NCI-H2029 (cell line): ENCODE data around the gene SPRR1B.
"Not testable (repeated sequence)": the region's sequence is repeated elsewhere in the genome, so short reads cannot be mapped to it uniquely, and the experiment has no call there.

ENCODE experiments used
- DNase-seq: peaks from one replicate; lab custom pipeline; 2025; lab: John Stamatoyannopoulos, UW

Gene SPRR1B

DNA sequence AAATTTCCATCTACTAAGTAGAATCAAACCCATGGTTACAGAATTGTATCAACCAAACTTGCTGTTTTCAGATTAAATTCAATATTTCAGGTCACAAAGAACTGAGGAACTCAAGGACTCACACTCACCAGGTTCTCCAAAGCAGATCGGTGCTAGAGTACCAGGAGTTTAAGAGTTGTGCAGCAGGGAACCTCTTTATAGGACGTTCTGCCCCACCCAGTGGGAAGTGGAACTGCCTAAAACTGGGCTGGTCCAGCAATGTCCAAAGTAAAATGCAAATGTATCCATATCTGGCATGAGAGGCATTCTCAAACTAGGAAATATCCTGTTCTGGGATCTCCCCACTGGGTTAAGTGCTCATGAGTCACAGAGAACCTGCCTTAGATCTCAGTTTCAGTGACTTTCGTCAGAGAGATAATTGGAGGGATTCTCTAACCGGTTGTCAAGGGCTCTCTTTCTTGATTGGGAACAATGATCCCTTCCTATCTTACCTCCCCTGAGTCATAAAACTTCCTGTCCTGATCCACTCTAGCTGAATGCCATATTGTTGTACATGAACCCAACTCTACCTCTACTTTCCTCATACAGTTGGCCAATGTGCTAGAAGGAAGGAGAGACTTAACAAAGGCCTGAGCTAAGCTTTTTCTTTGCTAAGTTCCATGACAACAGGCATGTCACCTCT is 10.1 kb downstream of the SPRR1B start, which contains the start of gene SPRR2D:
Gene SPRR2D, minus strand, starts transcription at position 171 of the 682 bp plus-strand sequence. CDS start 774 bp downstream, outside the sequence.
- DNase-seq: no peak

DNA sequence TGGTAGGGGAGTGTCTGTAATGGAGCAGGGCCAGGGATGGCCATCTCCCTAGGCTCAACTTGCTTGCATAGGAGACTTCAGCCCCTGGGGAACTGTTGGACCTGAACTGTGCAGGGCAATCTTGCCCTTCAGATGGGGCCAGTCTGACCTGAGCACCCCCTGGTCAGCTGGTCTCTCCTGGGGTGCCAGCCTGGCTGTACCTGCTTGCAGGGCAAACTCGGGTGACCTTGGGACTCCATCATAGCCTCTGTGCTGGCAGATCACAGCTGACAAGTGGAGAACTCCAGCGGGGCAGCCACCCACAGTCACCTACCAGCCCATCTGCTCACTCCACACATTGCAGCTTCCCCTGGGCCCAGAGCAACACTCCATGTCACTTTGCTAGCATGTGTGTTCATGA is 18.2 kb downstream of the SPRR1B start:
- no peak for DNase-seq

DNA sequence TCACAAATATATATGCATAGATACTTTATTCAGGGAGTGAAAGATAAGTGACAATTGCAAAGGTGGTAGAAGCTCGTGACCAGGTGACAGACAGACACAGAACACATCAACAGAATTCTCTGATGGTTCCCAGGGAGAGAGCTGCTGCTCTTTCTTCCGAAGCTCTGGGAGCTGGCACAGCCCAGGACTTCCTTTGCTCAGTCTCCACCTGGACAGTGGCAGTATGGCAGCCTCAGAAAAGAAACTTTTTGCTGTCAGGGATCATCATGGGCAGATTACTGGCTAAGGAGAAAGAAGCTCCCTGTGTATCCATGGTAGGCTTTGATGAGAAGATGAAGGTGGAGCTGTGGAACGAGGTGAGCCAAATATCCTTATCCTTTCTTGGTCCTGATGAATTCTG is 25.1 kb downstream of the SPRR1B start:
- not testable (repeated sequence) for DNase-seq

DNA sequence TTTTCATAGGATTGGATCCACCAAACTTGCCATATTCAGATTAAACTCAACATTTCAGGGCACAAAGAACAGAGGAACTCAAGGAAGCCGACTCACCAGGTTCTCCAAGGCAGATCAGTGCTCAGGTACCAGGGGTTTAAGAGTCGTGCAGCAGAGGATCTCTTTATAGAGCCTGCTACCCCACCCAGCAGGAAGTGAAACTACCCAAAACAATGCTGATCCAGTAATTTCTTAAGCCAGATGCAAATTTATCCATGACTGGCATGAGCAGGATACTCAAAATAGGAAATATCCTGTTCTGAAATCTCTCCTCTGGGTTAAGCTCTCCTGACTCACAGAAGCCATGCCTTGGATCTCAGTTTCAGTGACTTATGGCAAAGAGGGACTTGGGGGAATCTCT is 26.4 kb downstream of the SPRR1B start, which contains the start of gene SPRR2A:
Gene SPRR2A, minus strand, starts transcription at position 138 of the 400 bp plus-strand sequence. CDS start 777 bp downstream, outside the sequence.
- no peak for DNase-seq

DNA sequence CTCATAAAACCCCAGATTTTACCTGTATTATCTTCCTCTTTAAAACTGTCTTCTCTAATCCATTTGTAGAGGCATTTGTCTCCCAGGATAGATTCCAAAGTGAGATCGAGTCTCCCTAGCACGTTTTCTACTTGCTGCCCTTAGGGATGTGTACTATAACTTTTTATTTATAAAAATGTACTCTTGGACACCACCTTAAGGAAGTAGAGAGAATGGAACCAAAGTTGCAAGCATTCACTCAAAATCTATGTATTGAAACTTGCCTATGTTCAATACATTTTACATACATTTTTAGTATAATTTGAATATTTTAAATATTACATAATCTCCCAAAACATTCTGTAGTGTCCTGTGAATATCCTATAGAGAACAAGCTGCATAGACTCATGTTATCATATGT is 27.2 kb downstream of the SPRR1B start:
- DNase-seq: no peak

DNA sequence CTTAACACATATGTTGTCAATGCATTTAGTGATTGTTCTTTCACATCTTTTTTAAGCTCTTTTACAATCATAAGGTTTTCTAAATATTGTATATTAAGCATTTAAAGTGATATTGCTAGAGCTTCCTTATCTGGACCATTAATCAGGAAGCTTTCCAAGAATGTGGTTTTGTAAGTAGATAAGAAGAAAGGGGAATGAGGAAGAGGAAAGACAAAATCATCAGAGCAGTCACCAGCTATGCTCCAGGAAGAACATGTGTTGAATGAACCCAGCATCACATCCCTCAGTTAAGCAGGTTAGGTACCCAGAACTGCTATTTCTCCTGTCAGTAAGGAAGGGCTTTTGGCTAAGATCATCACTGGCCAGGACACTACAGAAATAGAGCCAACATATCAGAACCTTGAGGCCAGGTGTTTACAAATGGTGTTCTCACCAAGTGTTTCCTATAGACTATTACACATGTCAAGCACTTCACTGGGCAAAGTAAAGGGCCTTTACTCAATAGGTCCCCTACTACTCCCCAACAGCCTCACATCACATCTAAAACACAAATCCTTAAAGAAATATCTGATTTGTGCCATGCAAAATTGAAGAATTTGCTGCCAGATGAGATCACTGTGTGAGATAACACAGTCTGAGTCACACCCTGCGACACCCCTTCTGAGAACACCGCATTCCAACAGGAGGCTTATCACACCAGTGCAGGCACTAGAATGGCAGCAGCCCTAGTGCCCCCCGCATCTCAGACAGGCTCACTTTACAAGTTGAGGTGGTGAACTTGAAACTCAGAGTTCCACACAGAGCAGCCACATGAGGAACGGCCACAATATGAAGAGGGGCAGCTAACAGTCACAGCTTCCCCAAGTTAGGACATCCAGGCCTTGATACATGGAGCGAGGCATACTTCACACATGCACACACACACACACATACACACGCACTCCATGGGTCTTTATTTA is 28.1 kb downstream of the SPRR1B start:
- no peak for DNase-seq

DNA sequence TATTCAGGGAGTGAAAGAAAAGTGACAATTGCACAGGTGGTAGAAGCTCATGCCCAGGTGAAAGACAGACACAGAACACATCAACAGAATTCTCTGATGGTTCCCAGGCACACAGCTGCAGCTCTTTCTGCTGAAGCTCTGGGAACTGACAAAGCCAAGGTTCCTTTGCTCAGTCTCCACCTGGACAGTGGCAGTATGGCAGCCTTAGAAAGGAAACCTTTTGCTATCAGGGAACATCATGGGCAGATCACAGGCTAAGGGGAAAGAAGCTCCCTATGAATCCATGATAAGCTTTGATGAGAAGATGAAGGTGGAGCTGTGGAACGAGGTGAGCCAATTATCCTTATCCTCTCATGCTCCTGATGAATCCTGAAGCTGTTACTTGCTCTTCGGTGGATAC is 39.2 kb downstream of the SPRR1B start:
- DNase-seq: no peak

DNA sequence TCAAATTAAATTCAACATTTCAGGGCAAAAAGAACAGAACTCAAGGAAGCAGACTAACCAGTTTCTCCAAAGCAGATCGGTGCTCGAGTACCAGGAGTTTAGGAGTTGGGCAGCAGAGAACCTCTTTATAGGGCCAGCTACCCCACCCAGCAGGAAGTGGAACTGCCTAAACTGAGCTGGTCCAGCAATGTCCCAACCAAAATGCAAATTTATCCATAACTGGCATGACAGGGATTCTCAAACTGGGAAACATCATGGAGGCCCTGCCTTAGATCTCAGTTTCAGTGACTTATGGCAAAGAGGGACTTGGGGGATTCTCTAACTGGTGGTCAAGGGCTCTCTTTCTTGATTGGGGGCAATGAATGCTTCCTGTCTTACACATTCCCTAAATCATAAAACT is 40.5 kb downstream of the SPRR1B start, which contains the start of gene SPRR2B:
Gene SPRR2B, minus strand, starts transcription at position 101 of the 400 bp plus-strand sequence. CDS start 772 bp downstream, outside the sequence.
- no peak for DNase-seq

DNA sequence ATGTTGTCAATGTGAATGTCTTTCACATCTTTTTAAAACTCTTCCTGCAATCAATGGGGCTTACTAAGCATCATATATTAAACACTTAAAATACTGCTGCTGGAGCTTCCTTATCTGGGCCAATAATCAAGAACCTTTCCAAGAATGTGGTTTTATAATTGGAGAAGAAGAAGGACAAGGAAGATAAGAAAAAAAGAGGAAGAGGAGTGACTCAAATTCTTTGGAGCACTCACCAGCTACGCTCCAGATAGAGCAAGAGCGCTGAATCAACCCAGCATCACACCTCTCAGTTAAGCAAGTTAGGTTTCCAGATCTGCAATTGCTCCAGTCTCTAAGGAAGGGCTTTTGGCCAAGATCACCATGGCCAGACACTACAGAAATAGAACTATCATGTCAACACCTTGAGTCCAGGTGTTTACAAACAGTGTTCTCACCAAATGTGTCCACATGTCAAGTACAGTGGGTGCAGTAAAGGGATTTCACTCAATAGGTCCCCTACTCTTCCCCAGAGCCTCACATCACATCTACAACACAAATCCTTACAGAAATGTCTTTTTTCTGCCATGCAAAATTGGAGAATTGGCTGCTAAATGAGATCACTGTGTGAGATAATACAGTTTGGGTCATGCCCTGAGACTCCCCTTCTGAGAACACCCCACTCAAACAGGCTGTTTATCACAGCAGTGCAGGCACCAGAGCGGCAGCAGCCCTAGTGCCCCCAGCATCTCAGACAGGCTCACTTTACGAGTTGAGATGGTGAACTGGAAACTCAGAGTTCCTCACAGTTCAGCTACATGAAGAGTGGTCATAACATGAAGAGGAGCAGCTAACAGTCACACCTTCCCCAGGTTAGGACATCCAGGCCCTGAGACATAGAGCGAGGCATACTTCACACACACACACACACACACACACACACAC is 42.1 kb downstream of the SPRR1B start:
- DNase-seq: no peak

DNA sequence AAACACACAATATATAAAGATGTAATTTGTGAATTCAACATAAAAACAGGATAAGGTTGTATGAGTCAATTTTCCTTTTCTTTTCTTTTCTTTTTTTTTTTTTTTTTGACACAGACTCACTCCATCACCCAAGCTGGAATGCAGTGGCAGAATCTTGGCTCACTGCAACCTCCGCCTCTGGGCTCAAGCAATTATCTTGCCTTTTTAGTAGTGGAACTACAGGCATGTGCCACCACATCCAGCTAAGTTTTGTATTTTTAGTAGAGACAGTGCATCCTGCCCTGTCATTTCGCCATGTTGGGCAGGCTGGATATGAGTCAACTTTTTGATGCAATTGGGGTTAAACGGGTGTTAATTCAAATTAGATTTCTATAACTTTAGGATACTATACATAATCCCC is 50.7 kb downstream of the SPRR1B start:
- no peak for DNase-seq
